NCI-H2196 treated with DMSO at 0.1 percent for 48 hours (cell line): ENCODE data around the gene DTX2.
"Not testable (repeated sequence)": the region's sequence is repeated elsewhere in the genome, so short reads cannot be mapped to it uniquely, and the experiment has no call there.

Experiments
- DNase-seq: peaks from one replicate; lab custom pipeline; 2025; ENCODE audit not compliant: unreplicated experiment; lab: John Stamatoyannopoulos, UW

Gene DTX2

DNA sequence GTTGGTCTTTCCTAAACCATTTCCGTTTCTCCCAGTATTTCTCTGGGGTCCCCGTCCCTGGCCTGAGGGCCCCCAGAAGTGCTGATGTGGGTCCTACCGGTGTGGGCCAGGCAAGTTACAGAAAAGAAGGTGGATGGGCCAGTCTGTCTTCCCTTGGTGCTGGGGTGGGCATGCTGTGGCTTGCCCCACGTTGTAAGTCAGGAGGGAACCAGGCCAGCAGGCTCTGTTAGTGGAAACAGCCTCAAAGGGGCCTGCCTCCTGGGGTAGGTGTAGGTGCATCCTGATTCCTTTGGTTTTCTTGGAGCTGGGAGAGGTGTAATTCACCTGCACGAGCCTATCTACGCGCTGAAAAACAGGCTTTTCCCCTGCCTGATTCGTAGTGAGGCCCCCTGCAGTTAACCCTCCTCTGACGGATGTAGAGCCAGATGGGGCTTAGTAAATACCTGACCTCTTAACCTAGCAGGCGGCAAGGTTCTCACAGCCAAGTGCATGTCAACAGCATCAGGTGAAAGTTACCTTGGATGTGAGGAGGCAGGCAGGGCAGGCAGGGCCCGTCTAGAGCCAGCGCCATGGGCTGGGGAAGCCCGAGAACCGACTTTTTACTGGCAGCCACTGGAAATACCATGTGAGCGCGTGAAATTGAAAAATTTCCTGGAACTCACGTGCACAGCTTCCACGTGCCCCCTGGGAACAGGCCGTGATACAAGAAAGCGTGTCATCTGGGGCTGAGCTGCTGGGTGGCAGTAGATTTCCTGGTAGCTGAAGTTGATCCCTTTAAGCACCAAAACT is 24.5 kb downstream of the DTX2 start:
- not testable (repeated sequence) for DNase-seq

DNA sequence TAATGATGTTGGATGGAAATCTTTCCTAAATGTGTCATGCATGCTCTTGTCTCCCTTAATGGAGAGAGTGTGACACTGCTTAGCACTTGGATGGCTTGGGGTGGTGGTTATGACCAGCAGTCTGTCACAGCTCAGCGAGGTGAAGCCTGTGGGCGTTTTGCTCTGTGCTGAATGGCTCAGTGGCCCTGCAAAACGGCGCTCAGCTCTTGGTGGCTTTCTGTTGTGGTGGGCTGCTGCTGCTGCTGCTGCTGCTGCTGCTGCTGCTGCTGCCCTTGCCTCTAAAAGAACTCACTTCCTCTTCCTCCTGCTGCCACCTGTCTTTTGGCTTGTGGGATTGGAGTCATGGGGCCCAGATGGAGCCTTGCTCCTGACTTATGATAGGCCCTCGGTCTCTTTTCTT is 25.1 kb downstream of the DTX2 start:
- DNase-seq, result not testable (repeated sequence)

GRCh38 chr7:76487969-76488368 is 26.5 kb downstream of the DTX2 start:
- DNase-seq, result not testable (repeated sequence)

- DNase-seq, result not testable (repeated sequence)
Observed at GRCh38 chr7:76492139-76492538, 30.6 kb downstream of the DTX2 start.

- not testable (repeated sequence) for DNase-seq
Observed at GRCh38 chr7:76495717-76496116, 34.2 kb downstream of the DTX2 start.

GRCh38 chr7:76497918-76498582 is 36.5 kb downstream of the DTX2 start:
- DNase-seq, result not testable (repeated sequence)

GRCh38 chr7:76498583-76499200 is 37.2 kb downstream of the DTX2 start:
- not testable (repeated sequence) for DNase-seq

DNA sequence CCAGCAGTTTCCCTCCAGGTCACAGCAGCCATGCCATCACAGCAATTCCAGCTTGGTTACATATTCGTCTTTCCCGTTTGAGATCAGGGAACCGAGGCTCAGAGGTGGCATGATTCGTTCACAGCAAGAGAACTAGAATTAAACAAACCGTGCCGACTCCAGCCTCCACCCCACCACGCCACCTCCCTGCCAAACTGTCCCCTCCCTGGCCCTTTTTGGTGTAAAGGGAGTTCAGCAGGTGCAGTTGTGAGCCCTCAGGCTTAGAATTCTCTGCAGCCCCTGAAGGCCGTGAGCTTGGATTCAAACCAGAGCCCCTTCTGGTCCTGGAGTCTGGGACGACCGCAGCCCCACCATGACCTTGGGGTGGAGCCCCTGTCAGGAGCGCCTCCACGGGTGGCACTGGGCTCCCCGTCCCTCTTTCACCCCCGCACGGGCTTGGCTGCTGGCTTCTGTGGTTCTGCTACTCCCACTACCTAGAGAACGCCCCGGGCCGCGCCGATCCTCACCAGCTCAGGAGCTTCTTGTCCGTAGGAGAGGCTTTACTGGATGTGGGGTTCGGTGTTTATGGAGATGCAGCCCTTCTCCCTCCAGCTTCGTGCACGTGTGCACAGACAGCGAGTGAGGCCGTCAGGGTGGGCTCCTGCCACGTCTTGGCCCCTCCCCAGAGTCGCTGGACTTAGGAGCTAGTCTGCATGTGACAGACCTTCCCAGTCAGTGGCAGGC is 37.9 kb downstream of the DTX2 start:
- DNase-seq, result not testable (repeated sequence)

DNA sequence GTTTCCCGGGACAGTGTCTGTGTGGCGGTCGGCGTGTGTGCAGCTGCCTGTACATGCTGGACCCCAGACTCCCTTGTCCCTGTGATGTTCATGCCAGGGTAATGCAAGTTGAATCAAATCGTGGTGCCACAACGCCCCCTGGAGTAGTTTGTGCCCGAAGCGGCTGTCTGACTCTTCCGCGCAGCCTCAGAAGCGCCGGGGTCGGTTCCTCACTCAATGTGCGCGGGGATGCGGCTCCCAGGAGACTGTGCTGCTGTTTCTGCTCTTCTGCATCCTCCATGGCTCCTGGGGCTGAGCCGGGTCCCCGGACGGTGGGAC is 38.4 kb downstream of the DTX2 start:
- DNase-seq, result not testable (repeated sequence)

DNA sequence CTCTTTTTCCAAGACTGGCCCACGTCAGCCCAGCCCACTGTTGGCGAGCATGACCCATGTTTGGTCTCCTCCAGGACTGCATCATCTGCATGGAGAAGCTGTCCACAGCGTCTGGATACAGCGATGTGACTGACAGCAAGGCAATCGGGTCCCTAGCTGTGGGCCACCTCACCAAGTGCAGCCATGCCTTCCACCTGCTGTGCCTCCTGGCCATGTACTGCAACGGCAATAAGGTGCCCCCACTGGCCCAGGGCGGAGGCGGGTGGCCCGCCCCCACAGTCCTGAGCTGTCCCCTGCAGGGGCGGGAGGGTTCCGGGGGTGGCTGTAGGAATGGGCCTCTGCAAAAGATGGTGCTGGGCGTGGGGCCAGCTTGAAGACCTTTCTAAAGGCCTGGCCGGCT is 40.7 kb downstream of the DTX2 start:
- DNase-seq, result not testable (repeated sequence)

GRCh38 chr7:76502836-76503235 is 41.3 kb downstream of the DTX2 start:
- DNase-seq, result not testable (repeated sequence)

GRCh38 chr7:76503244-76503643 is 41.7 kb downstream of the DTX2 start:
- DNase-seq, result not testable (repeated sequence)

- DNase-seq, result not testable (repeated sequence)
Observed at GRCh38 chr7:76504351-76505167, 43.0 kb downstream of the DTX2 start.

DNA sequence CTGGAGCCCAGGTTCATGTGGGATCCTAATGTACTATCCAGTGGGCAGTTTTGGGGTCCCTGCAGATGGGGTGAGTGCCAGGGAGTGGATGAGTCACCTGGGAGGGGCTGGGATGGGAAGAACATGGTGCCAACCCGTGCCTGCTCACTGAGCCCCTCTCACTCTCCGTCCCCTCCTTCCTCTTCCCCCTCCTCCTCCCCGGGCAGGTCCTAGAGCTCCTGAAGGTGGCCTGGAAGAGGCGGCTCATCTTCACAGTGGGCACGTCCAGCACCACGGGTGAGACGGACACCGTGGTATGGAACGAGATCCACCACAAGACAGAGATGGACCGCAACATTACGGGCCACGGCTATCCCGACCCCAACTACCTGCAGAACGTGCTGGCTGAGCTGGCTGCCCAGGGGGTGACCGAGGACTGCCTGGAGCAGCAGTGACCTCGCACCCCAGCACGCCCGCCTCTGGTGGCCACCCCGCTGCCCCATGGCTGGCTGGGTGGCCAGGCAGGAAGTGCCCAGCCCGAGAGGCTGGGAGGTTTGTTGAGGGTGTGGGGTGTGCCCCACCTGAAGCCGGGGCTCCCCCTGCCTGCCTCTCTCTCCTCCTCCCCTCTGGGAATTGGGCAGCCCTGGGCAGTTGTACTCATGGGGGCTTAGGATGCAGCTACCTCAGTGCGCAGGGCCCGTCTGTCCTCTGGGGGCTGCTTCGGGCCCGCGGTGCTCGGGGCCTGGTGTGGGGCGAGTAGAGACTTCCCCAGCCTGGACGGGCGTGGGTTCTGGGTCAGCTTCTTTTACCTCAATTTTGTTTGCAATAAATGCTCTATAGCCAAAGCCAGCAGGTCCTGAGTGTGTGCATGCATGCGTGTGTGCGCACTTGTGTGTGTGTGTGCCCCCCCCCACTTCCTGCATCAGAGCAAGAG is 43.9 kb downstream of the DTX2 start:
- DNase-seq, result no peak

DNA sequence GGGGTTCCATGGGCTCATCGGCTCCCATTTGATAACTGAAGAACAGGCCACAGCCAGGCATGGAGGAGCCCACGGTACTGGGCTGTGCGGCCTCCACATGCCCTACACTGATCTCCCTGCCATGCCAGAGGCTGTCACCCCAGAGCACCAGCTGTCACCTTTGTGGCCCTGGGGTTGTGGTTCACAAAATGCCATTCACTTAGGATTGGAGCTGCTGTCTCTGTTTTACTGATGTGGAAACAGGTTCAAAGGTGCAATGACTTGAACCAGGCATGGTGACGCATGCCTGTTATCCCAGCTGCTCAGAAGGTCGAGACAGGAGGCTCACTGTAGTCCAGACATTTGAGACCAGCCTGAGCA is 44.6 kb downstream of the DTX2 start:
- no peak for DNase-seq

GRCh38 chr7:76506643-76507042 is 45.1 kb downstream of the DTX2 start:
- not testable (repeated sequence) for DNase-seq

- DNase-seq, result no peak
Observed at GRCh38 chr7:76507723-76508406, 46.4 kb downstream of the DTX2 start.

DNA sequence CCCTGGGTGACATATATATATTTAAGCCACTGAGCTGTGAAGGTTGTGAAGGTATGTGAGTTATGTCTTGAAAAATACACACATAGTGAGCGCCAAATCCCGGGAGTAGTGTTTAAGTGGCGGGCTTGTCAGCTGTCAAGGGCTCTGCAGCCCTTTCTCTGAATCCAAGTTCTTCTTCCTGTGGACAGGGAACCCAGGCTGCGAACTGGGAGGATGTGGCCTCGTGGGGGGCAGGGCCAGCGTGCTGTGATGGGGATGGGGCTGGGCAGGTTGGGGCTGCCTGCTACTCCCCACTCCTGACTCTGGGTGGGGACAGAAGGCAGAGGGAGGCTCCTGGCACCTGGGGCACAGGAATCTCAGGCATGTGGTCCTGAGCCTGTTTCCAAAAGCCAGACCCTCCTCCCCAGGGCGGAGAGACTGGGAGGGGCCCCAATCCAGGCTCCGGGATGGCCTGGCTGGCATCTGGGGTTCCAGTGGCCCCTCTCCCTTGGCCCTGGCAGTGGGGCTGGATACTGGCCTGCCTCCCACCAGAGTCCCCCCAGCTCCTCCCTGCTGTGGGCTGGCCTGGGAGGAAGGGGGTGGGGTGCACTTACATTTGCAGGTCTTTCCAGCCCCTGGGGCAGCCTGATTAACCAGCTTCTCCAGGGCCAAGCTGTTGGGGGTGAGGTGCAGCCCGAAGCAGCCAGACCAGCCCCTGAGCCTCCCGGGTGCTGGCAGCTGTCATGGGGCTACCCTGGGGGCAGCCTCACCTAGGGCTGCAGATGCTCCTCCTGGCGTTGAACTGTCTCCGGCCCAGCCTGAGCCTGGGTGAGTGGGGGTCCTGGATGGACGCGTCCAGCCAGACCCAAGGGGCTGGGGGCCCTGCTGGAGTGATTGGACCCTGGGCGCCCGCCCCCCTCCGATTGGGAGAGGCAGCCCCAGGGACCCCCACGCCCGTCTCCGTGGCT is 48.7 kb downstream of the DTX2 start, which contains the start of gene UPK3B:
UPK3B (plus strand) TSS at position 622 of the 947 bp plus-strand sequence; CDS start at position 723, 101 bp downstream.
- no peak for DNase-seq
